HepG2 (cell line): ENCODE results near the gene CEP20. TPM values are rescaled to one million over a fixed set of nuclear protein-coding genes. Genes with fewer than 3 reads are reported as not detected.

Source experiments
- ATAC-seq: fragments of 200-7000 bp; cut with Tn5 transposase; 3 replicates; pipeline ENCODE4 v1.9.1; 2020; ENCODE audit warnings: mild to moderate bottlenecking, moderate library complexity
- BruUV-seq: library from RNA; stranded (reverse); fragments of 400-500 nt; replicated peaks from 2 replicates; lab custom pipeline; 2021; lab: Mats Ljungman, UMichigan
- CTCF ChIA-PET: fragments of 300-600 bp; formaldehyde crosslinking; extraction: SDS; loops from one replicate; lab custom pipeline; 2021; ENCODE audit warnings: low total read pairs, inconsistent platforms, low intra/inter-chr PET ratio; lab: Yijun Ruan, JAX
- POLR2A ChIA-PET: fragments of 350-600 bp; sonication (Branson Sonifier 250); formaldehyde crosslinking; loops from one replicate; lab custom pipeline; 2020; ENCODE audit warnings: antibody characterized with exemption, inconsistent platforms; lab: Yijun Ruan, JAX
- DNase-seq: peaks from one replicate; pipeline ENCODE4 v3.0.0-alpha.2; 2015; ENCODE audit warnings: low spot score
- FAIRE-seq: peaks from 3 replicates; lab custom pipeline; 2011; peaks lifted over from hg19 to GRCh38; lab: Jason Lieb, UNC
- H2AFZ ChIP-seq: one replicate; pipeline ENCODE4 v1.6.1; 2011; ENCODE audit warnings: low read length, inconsistent platforms
- H3K27ac ChIP-seq: fragments of 300-600 bp; 3 replicates; pipeline ENCODE4 v1.8.0; 2011; ENCODE audit warnings: mixed run types, mild to moderate bottlenecking, mixed read lengths, low read length, inconsistent platforms; ENCODE audit not compliant: insufficient read depth; ENCODE audit errors: extremely low read length
- H3K27me3 ChIP-seq, 2 experiments: fragments of 200-600 bp in 1 of 2; 2 replicates in 1 of 2; 3 replicates in 1 of 2; pipeline versions ENCODE4 v1.6.0 to v1.8.0; 2011; ENCODE audit warnings: low read length in 2 of 2, mild to moderate bottlenecking in 2 of 2, moderate library complexity in 2 of 2, inconsistent platforms in 1 of 2; ENCODE audit not compliant: insufficient read depth in 2 of 2, control insufficient read depth in 1 of 2
- H3K36me3 ChIP-seq, 2 experiments: fragments of 200-600 bp in 1 of 2; replicated peaks in 1 of 2; 2 replicates in 1 of 2; 3 replicates in 1 of 2; pipeline versions ENCODE4 v1.5.1 to v1.8.0; 2011; ENCODE audit warnings: low read length in 2 of 2, inconsistent platforms in 1 of 2; ENCODE audit not compliant: insufficient read depth in 2 of 2, control insufficient read depth in 1 of 2
- H3K4me1 ChIP-seq: 2 replicates; pipeline ENCODE4 v1.5.1; 2012; ENCODE audit warnings: low read length, inconsistent platforms; ENCODE audit not compliant: insufficient read depth
- H3K4me2 ChIP-seq: 2 replicates; pipeline ENCODE4 v1.6.0; 2011; ENCODE audit warnings: low read depth, low read length, inconsistent platforms
- H3K4me3 ChIP-seq, 3 experiments: fragments of 200-600 bp in 1 of 3; sonication (generic), shearing (Covaris generic) in 1 of 3; replicated peaks in 1 of 3; 2 replicates each; pipeline ENCODE4 v1.5.1; 2011 to 2016; ENCODE audit warnings: low read length in 3 of 3, inconsistent platforms in 2 of 3, low read depth in 2 of 3, mild to moderate bottlenecking in 2 of 3, control low read depth in 1 of 3, mixed read lengths in 1 of 3; ENCODE audit not compliant: insufficient read depth in 1 of 3
- H3K79me2 ChIP-seq: one replicate; pipeline ENCODE4 v1.6.1; 2011; ENCODE audit warnings: low read length, inconsistent platforms; ENCODE audit not compliant: insufficient read depth
- H3K9ac ChIP-seq: 2 replicates; pipeline ENCODE4 v1.6.0; 2011; ENCODE audit warnings: mild to moderate bottlenecking, low read depth, low read length, inconsistent platforms; ENCODE audit not compliant: insufficient read depth
- H3K9me3 ChIP-seq: 2 replicates; pipeline ENCODE4 v1.5.1; 2012; ENCODE audit warnings: mild to moderate bottlenecking, low read length
- H4K20me1 ChIP-seq: 2 replicates; pipeline ENCODE4 v1.6.0; 2011; ENCODE audit warnings: inconsistent platforms, mild to moderate bottlenecking, low read length, moderate library complexity; ENCODE audit not compliant: insufficient read depth
- ATF2 ChIP-seq: sonication (generic); formaldehyde crosslinking; IDR thresholded peaks from 2 replicates; pipeline ENCODE4 v1.4.0; 2020; ENCODE audit warnings: missing genetic modification reagents
- CC2D1A ChIP-seq: sonication (generic); formaldehyde crosslinking; IDR thresholded peaks from 2 replicates; pipeline ENCODE4 v1.8.1; 2023; ENCODE audit warnings: mild to moderate bottlenecking, missing genetic modification reagents
- CHD4 ChIP-seq: fragments of 200-600 bp; sonication (generic); IDR thresholded peaks from 2 replicates; pipeline ENCODE4 v1.7.0; 2017; ENCODE audit warnings: mild to moderate bottlenecking, low read length, borderline replicate concordance
- EEA1 ChIP-seq: sonication (generic); formaldehyde crosslinking; IDR thresholded peaks from 2 replicates; pipeline ENCODE4 v1.5.1; 2020; ENCODE audit warnings: mild to moderate bottlenecking, missing genetic modification reagents, borderline replicate concordance
- ISL2 ChIP-seq: sonication (generic); formaldehyde crosslinking; IDR thresholded peaks from 2 replicates; pipeline ENCODE4 v1.5.0; 2020; ENCODE audit warnings: missing genetic modification reagents
- SMAD1 ChIP-seq: sonication (generic); formaldehyde crosslinking; IDR thresholded peaks from 2 replicates; pipeline ENCODE4 v1.4.0; 2020; ENCODE audit warnings: missing genetic modification reagents, low read depth, mild to moderate bottlenecking, borderline replicate concordance
- SUZ12 ChIP-seq: fragments of 150-350 bp; IDR thresholded peaks from 2 replicates; pipeline ENCODE4 v1.6.1; 2014; ENCODE audit warnings: low read depth, low read length
- TBX3 ChIP-seq: fragments of 450-650 bp; IDR thresholded peaks from 2 replicates; pipeline ENCODE4 v1.6.1; 2017; ENCODE audit warnings: antibody characterized with exemption, mild to moderate bottlenecking, inconsistent platforms, borderline replicate concordance
- ZNF282 ChIP-seq: fragments of 450-650 bp; IDR thresholded peaks from 2 replicates; pipeline ENCODE4 v1.6.1; 2018; ENCODE audit not compliant: partially characterized antibody
- ZNF614 ChIP-seq: IDR thresholded peaks from 2 replicates; pipeline ENCODE4 v1.6.1; 2018; ENCODE audit warnings: missing biosample characterization, missing genetic modification reagents, inconsistent platforms, borderline replicate concordance
- WGBS: methylation state at CpG from one replicate; pipeline ENCODE4 v1.1.6; 2017; ENCODE audit warnings: low lambda C conversion rate; 5-methylcytosine and 5-hydroxymethylcytosine counted together
- in situ Hi-C: cut with HindIII; loops from 2 replicates; pipeline ENCODE4 v1.10.0; 2017; ENCODE audit warnings: low pct_unique_long_range_greater_than_20kb; ENCODE audit not compliant: extremely low pct_ligation_motif_present
- intact Hi-C: fragments of 100-400 bp; cut with micrococcal nuclease; formaldehyde crosslinking; loops from one replicate; pipeline ENCODE4 v1.10.0; 2022; ENCODE audit not compliant: unreplicated experiment
- polyA plus RNA-seq, 8 experiments: library from polyadenylated mRNA; depleted of rRNA in 3 of 8; stranded (reverse) in 7 of 8; unstranded in 1 of 8; fragments of >200 nt; fragmentation: Illumina TruSeq in 4 of 8; extraction: Trizol in 4 of 8; gene quantifications; 2 replicates each; pipeline versions ENCODE4 v1.2.1 to v1.2.3, GENCODE V29; 2011 to 2016; ENCODE audit warnings: low read depth in 4 of 8, missing spikeins in 1 of 8, mixed read lengths in 1 of 8; ENCODE audit not compliant: insufficient read depth in 1 of 8
- total RNA-seq, 5 experiments: library from RNA; depleted of rRNA; stranded (reverse); fragments of >200 nt; fragmentation: Illumina TruSeq; extraction: Trizol; gene quantifications; 2 replicates each; pipeline ENCODE4 v1.2.3, GENCODE V29; 2016; ENCODE audit warnings: low read depth in 1 of 5
- TF ChIP-seq, protein P1 (sequence below): sonication (generic); formaldehyde crosslinking; IDR thresholded peaks from one replicate; pipeline ENCODE4 v1.5.1; 2020; ENCODE audit warnings: mild to moderate bottlenecking, missing genetic modification reagents; ENCODE audit errors: not compliant biosample characterization
- TF ChIP-seq, protein P2 (sequence below): sonication (generic); formaldehyde crosslinking; conservative IDR thresholded peaks from 2 replicates; pipeline ENCODE4 v1.4.0; 2020; ENCODE audit warnings: missing genetic modification reagents

The CEP20 gene
- total and polyA plus RNA-seq, 2 of the 13 experiments (the other 11 are each of a cell fraction or from before 2014, with no cell fraction given), result 53.0 to 54.1 TPM

GRCh38 chr16:15873301-15873700, 15.1 kb downstream of the CEP20 start (continued):
- TF ChIP-seq, protein P1, sequence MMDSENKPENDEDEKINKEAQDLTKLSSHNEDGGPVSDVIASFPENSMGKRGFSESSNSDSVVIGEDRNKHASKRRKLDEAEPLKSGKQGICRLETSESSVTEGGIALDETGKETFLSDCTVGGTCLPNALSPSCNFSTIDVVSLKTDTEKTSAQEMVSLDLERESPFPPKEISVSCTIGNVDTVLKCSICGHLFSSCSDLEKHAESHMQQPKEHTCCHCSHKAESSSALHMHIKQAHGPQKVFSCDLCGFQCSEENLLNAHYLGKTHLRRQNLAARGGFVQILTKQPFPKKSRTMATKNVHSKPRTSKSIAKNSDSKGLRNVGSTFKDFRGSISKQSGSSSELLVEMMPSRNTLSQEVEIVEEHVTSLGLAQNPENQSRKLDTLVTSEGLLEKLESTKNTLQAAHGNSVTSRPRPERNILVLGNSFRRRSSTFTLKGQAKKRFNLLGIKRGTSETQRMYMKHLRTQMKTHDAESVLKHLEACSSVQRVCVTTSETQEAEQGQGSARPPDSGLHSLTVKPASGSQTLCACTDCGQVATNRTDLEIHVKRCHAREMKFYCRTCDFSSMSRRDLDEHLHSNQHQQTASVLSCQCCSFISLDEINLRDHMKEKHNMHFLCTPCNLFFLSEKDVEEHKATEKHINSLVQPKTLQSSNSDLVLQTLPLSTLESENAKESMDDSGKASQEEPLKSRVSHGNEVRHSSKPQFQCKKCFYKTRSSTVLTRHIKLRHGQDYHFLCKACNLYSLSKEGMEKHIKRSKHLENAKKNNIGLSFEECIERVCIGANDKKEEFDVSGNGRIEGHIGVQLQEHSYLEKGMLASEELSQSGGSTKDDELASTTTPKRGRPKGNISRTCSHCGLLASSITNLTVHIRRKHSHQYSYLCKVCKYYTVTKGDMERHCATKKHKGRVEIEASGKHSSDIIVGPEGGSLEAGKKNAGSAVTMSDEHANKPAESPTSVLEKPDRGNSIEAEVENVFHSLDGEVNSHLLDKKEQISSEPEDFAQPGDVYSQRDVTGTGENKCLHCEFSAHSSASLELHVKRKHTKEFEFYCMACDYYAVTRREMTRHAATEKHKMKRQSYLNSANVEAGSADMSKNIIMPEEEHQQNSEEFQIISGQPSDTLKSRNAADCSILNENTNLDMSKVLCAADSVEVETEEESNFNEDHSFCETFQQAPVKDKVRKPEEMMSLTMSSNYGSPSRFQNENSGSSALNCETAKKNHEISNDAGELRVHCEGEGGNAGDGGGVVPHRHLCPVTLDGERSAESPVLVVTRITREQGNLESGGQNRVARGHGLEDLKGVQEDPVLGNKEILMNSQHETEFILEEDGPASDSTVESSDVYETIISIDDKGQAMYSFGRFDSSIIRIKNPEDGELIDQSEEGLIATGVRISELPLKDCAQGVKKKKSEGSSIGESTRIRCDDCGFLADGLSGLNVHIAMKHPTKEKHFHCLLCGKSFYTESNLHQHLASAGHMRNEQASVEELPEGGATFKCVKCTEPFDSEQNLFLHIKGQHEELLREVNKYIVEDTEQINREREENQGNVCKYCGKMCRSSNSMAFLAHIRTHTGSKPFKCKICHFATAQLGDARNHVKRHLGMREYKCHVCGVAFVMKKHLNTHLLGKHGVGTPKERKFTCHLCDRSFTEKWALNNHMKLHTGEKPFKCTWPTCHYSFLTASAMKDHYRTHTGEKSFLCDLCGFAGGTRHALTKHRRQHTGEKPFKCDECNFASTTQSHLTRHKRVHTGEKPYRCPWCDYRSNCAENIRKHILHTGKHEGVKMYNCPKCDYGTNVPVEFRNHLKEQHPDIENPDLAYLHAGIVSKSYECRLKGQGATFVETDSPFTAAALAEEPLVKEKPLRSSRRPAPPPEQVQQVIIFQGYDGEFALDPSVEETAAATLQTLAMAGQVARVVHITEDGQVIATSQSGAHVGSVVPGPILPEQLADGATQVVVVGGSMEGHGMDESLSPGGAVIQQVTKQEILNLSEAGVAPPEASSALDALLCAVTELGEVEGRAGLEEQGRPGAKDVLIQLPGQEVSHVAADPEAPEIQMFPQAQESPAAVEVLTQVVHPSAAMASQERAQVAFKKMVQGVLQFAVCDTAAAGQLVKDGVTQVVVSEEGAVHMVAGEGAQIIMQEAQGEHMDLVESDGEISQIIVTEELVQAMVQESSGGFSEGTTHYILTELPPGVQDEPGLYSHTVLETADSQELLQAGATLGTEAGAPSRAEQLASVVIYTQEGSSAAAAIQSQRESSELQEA (CRISPR knock-in tag), result no peak

- in situ Hi-C loops, result loop anchor here (5.0 kb wide), 1 partner anchor 257 kb away; no protein-coding TSS in a partner anchor
- H4K20me1 ChIP-seq, result no peaks in the 10 kb centered on the region
- ChIA-PET POLR2A (interaction anchor here (1.1 kb wide), 1 partner anchor 18 kb away, joined by 3 read pairs; the partner anchor contains the start of gene CEP20), CTCF (no interaction called here)
- H3K27ac ChIP-seq, result no peak overlapping the region
- FAIRE-seq (no peak), ATAC-seq (no peak), DNase-seq (no peak)
- no peak overlapping the region for H3K4me3 ChIP-seq
- peaks cover 8 to 55% of the 10 kb centered on the region in 2 experiments for H3K36me3 ChIP-seq
- no peak overlapping the region for H3K9ac ChIP-seq
- H3K9me3 ChIP-seq, result no peaks in the 10 kb centered on the region
- no peak overlapping the region for H2AFZ ChIP-seq
- no peak overlapping the region for H3K4me2 ChIP-seq
- no peaks in the 10 kb centered on the region for H3K27me3 ChIP-seq
- intact Hi-C loops, result no loop called here
- no TSS peak for BruUV-seq
- H3K79me2 ChIP-seq, result no peaks in the 10 kb centered on the region
- H3K4me1 ChIP-seq, result no peaks in the 10 kb centered on the region
- 92% methylated on average over 5 of the region's 5 CpGs for WGBS
- TF ChIP-seq SMAD1 (CRISPR knock-in tag), result no peak
- no peak for TF ChIP-seq ISL2 (CRISPR knock-in tag)
- TF ChIP-seq CHD4, result no peak
- no peak for TF ChIP-seq EEA1 (CRISPR knock-in tag)
- TF ChIP-seq TBX3, result no peak
- no peak for TF ChIP-seq ZNF282
- no peak for TF ChIP-seq ZNF614 (CRISPR knock-in tag)
- TF ChIP-seq CC2D1A (CRISPR knock-in tag), result no peak
- TF ChIP-seq SUZ12, result no peak
- TF ChIP-seq, protein P2, sequence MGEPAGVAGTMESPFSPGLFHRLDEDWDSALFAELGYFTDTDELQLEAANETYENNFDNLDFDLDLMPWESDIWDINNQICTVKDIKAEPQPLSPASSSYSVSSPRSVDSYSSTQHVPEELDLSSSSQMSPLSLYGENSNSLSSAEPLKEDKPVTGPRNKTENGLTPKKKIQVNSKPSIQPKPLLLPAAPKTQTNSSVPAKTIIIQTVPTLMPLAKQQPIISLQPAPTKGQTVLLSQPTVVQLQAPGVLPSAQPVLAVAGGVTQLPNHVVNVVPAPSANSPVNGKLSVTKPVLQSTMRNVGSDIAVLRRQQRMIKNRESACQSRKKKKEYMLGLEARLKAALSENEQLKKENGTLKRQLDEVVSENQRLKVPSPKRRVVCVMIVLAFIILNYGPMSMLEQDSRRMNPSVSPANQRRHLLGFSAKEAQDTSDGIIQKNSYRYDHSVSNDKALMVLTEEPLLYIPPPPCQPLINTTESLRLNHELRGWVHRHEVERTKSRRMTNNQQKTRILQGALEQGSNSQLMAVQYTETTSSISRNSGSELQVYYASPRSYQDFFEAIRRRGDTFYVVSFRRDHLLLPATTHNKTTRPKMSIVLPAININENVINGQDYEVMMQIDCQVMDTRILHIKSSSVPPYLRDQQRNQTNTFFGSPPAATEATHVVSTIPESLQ (CRISPR knock-in tag), result no peak
- TF ChIP-seq ATF2 (CRISPR knock-in tag), result no peak
These were observed 18.4 kb downstream of the CEP20 start for GRCh38 chr16:15870011-15870410.
